ENCODE results near the gene SLC44A1. TPM values are rescaled to one million over a fixed set of nuclear protein-coding genes. Genes with fewer than 3 reads are reported as not detected.
A peak's percentile ranks its signal among the peaks of the same experiment; 100 is the strongest.
"Not testable (repeated sequence)": the region's sequence is repeated elsewhere in the genome, so short reads cannot be mapped to it uniquely, and the experiment has no call there.

Gene SLC44A1
- total and polyA plus RNA-seq, 2 experiments from 2014 or later: 32.4 to 38.7 TPM

DNA sequence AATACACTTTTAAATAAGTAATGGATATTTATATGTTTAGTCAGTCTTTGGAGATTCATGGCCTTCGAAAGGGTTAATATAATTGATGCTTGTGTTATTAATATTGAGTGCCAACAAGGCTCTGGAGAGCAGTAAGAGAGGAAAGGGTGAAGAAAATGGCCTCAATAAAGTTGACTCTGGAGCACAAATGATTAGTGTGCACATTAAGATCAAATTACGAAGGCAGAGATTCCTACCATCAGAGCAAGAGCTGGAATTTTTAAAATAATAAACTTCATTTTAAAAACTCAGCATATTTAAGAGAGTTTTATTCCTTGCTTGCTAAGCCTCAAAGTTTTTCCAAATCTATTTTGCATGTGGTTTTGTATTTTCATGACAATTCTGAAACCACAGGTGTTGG lies 14.8 kb downstream of the SLC44A1 start:
- no peak overlapping the region for H3K4me3 ChIP-seq

GRCh38 chr9:105259731-105260612 lies 15.5 kb downstream of the SLC44A1 start:
- peak overlapping the region; percentile 50 for H3K27ac ChIP-seq
- no peaks in the 10 kb centered on the region for H3K36me3 ChIP-seq
- H3K4me1 ChIP-seq (ENCODE audit: low read depth): peaks cover 17% of the 10 kb centered on the region
- no peak for TF ChIP-seq CTCF (IDR thresholded peaks at IDR 0.05; ENCODE audit: low read depth, low read length)
- H3K9me3 ChIP-seq (ENCODE audit: low read depth): no peaks in the 10 kb centered on the region
- DNase-seq (ENCODE audit: low read depth in 1 of 2, low spot score in 1 of 2): no peak
- H3K27me3 ChIP-seq: no peaks in the 10 kb centered on the region
- H3K4me3 ChIP-seq: no peak overlapping the region

More for the DNA sequence above, 14.8 kb downstream of the SLC44A1 start:
- peaks cover 17% of the 10 kb centered on the region for H3K4me1 ChIP-seq (ENCODE audit: low read depth)
- TF ChIP-seq CTCF (IDR thresholded peaks at IDR 0.05; ENCODE audit: low read depth, low read length): no peak
- H3K36me3 ChIP-seq: no peaks in the 10 kb centered on the region
- no peaks in the 10 kb centered on the region for H3K27me3 ChIP-seq
- DNase-seq (ENCODE audit: low read depth in 1 of 2, low spot score in 1 of 2): no peak
- no peaks in the 10 kb centered on the region for H3K9me3 ChIP-seq (ENCODE audit: low read depth)
- peak overlapping the region; percentile 50 for H3K27ac ChIP-seq

DNA sequence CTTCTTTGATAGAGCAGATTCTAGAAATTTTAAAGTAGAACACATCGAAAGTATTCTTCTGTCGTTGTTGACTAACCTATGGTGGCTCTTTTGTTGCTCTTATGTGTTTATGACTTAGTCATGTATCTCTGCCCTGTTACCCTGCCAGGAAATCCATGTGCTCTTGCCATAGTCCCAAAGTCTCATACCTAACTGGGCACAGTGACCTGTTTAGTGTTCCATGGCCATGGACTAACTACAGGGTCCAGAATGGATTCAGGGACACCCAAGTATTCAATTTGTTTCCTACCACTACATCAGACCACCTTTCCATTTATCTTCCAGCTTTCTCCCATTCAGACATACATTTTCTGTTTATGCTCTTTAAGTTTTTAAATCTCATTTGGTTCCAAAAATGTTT lies 18.0 kb downstream of the SLC44A1 start:
- Histone ChIP-seq H3K27ac (peak overlapping the region; percentile 42), H3K36me3 (no peaks in the 10 kb centered on the region), H3K4me3 (no peak overlapping the region), H3K4me1 (ENCODE audit: low read depth) (peaks cover 17% of the 10 kb centered on the region), H3K9me3 (ENCODE audit: low read depth) (no peaks in the 10 kb centered on the region), H3K27me3 (no peaks in the 10 kb centered on the region)
- no peak for DNase-seq (ENCODE audit: low read depth in 1 of 2, low spot score in 1 of 2)
- TF ChIP-seq CTCF (IDR thresholded peaks at IDR 0.05; ENCODE audit: low read depth, low read length): no peak

GRCh38 chr9:105264380-105264779 lies 19.9 kb downstream of the SLC44A1 start:
- H3K4me3 ChIP-seq: no peak overlapping the region
- peaks cover 17% of the 10 kb centered on the region for H3K4me1 ChIP-seq (ENCODE audit: low read depth)
- no peaks in the 10 kb centered on the region for H3K27me3 ChIP-seq
- no peak overlapping the region for H3K27ac ChIP-seq
- peak in 1 of 2 donors; percentile 40 for DNase-seq (ENCODE audit: low read depth in 1 of 2, low spot score in 1 of 2)
- no peaks in the 10 kb centered on the region for H3K9me3 ChIP-seq (ENCODE audit: low read depth)
- no peak for TF ChIP-seq CTCF (IDR thresholded peaks at IDR 0.05; ENCODE audit: low read depth, low read length)
- no peaks in the 10 kb centered on the region for H3K36me3 ChIP-seq

DNA sequence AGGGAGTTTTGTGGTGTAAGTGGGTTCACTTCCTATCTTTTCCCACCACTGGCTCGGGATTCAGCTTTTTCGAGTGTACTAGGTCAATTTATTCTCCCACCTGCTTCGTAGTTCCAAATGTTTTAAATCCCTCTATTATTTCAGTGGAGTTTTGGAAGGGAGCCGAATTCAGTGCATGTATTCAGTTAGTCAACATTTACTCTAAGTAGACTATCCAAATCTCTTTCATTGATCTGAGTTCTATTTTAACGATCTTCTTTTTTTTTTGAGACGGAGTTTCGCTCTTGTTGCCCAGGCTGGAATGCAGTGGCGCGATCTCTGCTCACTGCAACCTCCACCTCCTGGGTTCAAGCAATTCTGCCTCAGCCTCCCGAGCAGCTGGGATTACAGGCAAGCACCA lies 23.8 kb downstream of the SLC44A1 start:
- H3K4me3 ChIP-seq; DNase-seq (ENCODE audit: low read depth in 1 of 2, low spot score in 1 of 2); H3K27ac ChIP-seq; H3K9me3 ChIP-seq (ENCODE audit: low read depth); H3K27me3 ChIP-seq; H3K36me3 ChIP-seq: not testable (repeated sequence)
- peaks cover 21% of the 10 kb centered on the region for H3K4me1 ChIP-seq (ENCODE audit: low read depth)

DNA sequence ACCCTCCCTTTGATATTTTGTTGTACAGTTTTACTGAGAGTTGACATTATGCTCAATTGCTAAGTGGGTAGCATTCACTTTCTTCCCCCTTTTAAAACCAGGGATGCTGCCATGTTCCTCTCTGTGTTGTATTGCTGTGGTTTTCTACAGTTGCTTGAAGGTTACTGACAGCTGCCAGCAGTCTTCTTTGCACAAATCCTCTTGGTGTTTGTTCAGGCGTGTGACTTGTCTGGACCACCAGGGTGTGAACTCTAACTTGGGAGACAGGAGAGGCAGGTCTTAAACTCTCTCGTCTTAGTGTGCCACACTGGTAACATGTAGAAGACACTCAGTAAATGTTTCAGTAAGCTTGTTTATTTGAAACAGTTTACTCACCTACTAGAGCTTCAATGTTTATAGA lies 25.1 kb downstream of the SLC44A1 start:
- Histone ChIP-seq H3K4me1 (ENCODE audit: low read depth) (peaks cover 21% of the 10 kb centered on the region), H3K27ac (peak overlapping the region; percentile 50), H3K27me3 (no peaks in the 10 kb centered on the region), H3K4me3 (no peak overlapping the region), H3K9me3 (ENCODE audit: low read depth) (no peaks in the 10 kb centered on the region), H3K36me3 (no peaks in the 10 kb centered on the region)
- no peak for DNase-seq (ENCODE audit: low read depth in 1 of 2, low spot score in 1 of 2)
- no peak for TF ChIP-seq CTCF (IDR thresholded peaks at IDR 0.05; ENCODE audit: low read depth, low read length)

Data from cardiac muscle cell (in vitro differentiated cells and primary cell).